ENCODE data around the gene CEMIP.

CEMIP gene

GRCh38 chr15:80906159-80906766, 127.1 kb downstream of the CEMIP start:
- Histone ChIP-seq H3K27me3 (ENCODE audit: insufficient read depth, low read length) (no peaks in the 10 kb centered on the region), H3K4me1 (ENCODE audit: control insufficient read depth, insufficient read depth, low read length, unreplicated experiment) (no peaks in the 10 kb centered on the region), H2AFZ (ENCODE audit: low read length, unreplicated experiment) (no peak overlapping the region), H3K36me3 (ENCODE audit: insufficient read depth, low read length) (no peaks in the 10 kb centered on the region), H3K27ac (ENCODE audit: low read depth, low read length) (no peak overlapping the region), H3K4me3 (ENCODE audit: low read depth, low read length) (no peak overlapping the region), H3K79me2 (ENCODE audit: control insufficient read depth, insufficient read depth, low read length, unreplicated experiment) (no peaks in the 10 kb centered on the region)

- Histone ChIP-seq H3K4me3 (ENCODE audit: low read depth, low read length) (no peak overlapping the region), H2AFZ (ENCODE audit: low read length, unreplicated experiment) (no peak overlapping the region), H3K36me3 (ENCODE audit: insufficient read depth, low read length) (no peaks in the 10 kb centered on the region), H3K27ac (ENCODE audit: low read depth, low read length) (no peak overlapping the region), H3K27me3 (ENCODE audit: insufficient read depth, low read length) (no peaks in the 10 kb centered on the region), H3K79me2 (ENCODE audit: control insufficient read depth, insufficient read depth, low read length, unreplicated experiment) (no peaks in the 10 kb centered on the region), H3K4me1 (ENCODE audit: control insufficient read depth, insufficient read depth, low read length, unreplicated experiment) (no peaks in the 10 kb centered on the region)
Measured at GRCh38 chr15:80911821-80912220, 132.7 kb downstream of the CEMIP start.

- H3K36me3 ChIP-seq (ENCODE audit: insufficient read depth, low read length) = no peaks in the 10 kb centered on the region
- H3K79me2 ChIP-seq (ENCODE audit: control insufficient read depth, insufficient read depth, low read length, unreplicated experiment) = no peaks in the 10 kb centered on the region
- no peak overlapping the region for H3K4me3 ChIP-seq (ENCODE audit: low read depth, low read length)
- no peaks in the 10 kb centered on the region for H3K4me1 ChIP-seq (ENCODE audit: control insufficient read depth, insufficient read depth, low read length, unreplicated experiment)
- H2AFZ ChIP-seq (ENCODE audit: low read length, unreplicated experiment) = no peak overlapping the region
- no peaks in the 10 kb centered on the region for H3K27me3 ChIP-seq (ENCODE audit: insufficient read depth, low read length)
- H3K27ac ChIP-seq (ENCODE audit: low read depth, low read length) = no peak overlapping the region
Measured at GRCh38 chr15:80912673-80913072, 133.5 kb downstream of the CEMIP start.

- no peaks in the 10 kb centered on the region for H3K27me3 ChIP-seq (ENCODE audit: insufficient read depth, low read length)
- no peak overlapping the region for H3K4me3 ChIP-seq (ENCODE audit: low read depth, low read length)
- no peaks in the 10 kb centered on the region for H3K36me3 ChIP-seq (ENCODE audit: insufficient read depth, low read length)
- H3K4me1 ChIP-seq (ENCODE audit: control insufficient read depth, insufficient read depth, low read length, unreplicated experiment) = no peaks in the 10 kb centered on the region
- H3K27ac ChIP-seq (ENCODE audit: low read depth, low read length) = no peak overlapping the region
- no peaks in the 10 kb centered on the region for H3K79me2 ChIP-seq (ENCODE audit: control insufficient read depth, insufficient read depth, low read length, unreplicated experiment)
- H2AFZ ChIP-seq (ENCODE audit: low read length, unreplicated experiment) = no peak overlapping the region
Measured at GRCh38 chr15:80913541-80913940, 134.4 kb downstream of the CEMIP start.

- H3K4me1 ChIP-seq (ENCODE audit: control insufficient read depth, insufficient read depth, low read length, unreplicated experiment) = no peaks in the 10 kb centered on the region
- H3K27ac ChIP-seq (ENCODE audit: low read depth, low read length) = no peak overlapping the region
- no peaks in the 10 kb centered on the region for H3K36me3 ChIP-seq (ENCODE audit: insufficient read depth, low read length)
- H3K79me2 ChIP-seq (ENCODE audit: control insufficient read depth, insufficient read depth, low read length, unreplicated experiment) = no peaks in the 10 kb centered on the region
- no peak overlapping the region for H2AFZ ChIP-seq (ENCODE audit: low read length, unreplicated experiment)
- H3K27me3 ChIP-seq (ENCODE audit: insufficient read depth, low read length) = no peaks in the 10 kb centered on the region
- H3K4me3 ChIP-seq (ENCODE audit: low read depth, low read length) = no peak overlapping the region
Measured at GRCh38 chr15:80915472-80915871, 136.3 kb downstream of the CEMIP start.

- Histone ChIP-seq H2AFZ (ENCODE audit: low read length, unreplicated experiment) (no peak overlapping the region), H3K4me1 (ENCODE audit: control insufficient read depth, insufficient read depth, low read length, unreplicated experiment) (no peaks in the 10 kb centered on the region), H3K27me3 (ENCODE audit: insufficient read depth, low read length) (no peaks in the 10 kb centered on the region), H3K27ac (ENCODE audit: low read depth, low read length) (no peak overlapping the region), H3K36me3 (ENCODE audit: insufficient read depth, low read length) (no peaks in the 10 kb centered on the region), H3K4me3 (ENCODE audit: low read depth, low read length) (no peak overlapping the region), H3K79me2 (ENCODE audit: control insufficient read depth, insufficient read depth, low read length, unreplicated experiment) (no peaks in the 10 kb centered on the region)
Measured at GRCh38 chr15:80916056-80916455, 136.9 kb downstream of the CEMIP start.

- H3K27me3 ChIP-seq (ENCODE audit: insufficient read depth, low read length) = no peaks in the 10 kb centered on the region
- H3K36me3 ChIP-seq (ENCODE audit: insufficient read depth, low read length) = no peaks in the 10 kb centered on the region
- no peak overlapping the region for H3K4me3 ChIP-seq (ENCODE audit: low read depth, low read length)
- no peak overlapping the region for H2AFZ ChIP-seq (ENCODE audit: low read length, unreplicated experiment)
- no peak overlapping the region for H3K27ac ChIP-seq (ENCODE audit: low read depth, low read length)
- no peaks in the 10 kb centered on the region for H3K4me1 ChIP-seq (ENCODE audit: control insufficient read depth, insufficient read depth, low read length, unreplicated experiment)
- no peaks in the 10 kb centered on the region for H3K79me2 ChIP-seq (ENCODE audit: control insufficient read depth, insufficient read depth, low read length, unreplicated experiment)
Measured at GRCh38 chr15:80918196-80918783, 139.1 kb downstream of the CEMIP start.

GRCh38 chr15:80920271-80920699, 141.1 kb downstream of the CEMIP start:
- no peaks in the 10 kb centered on the region for H3K36me3 ChIP-seq (ENCODE audit: insufficient read depth, low read length)
- H3K79me2 ChIP-seq (ENCODE audit: control insufficient read depth, insufficient read depth, low read length, unreplicated experiment) = no peaks in the 10 kb centered on the region
- no peak overlapping the region for H3K4me3 ChIP-seq (ENCODE audit: low read depth, low read length)
- no peaks in the 10 kb centered on the region for H3K4me1 ChIP-seq (ENCODE audit: control insufficient read depth, insufficient read depth, low read length, unreplicated experiment)
- no peaks in the 10 kb centered on the region for H3K27me3 ChIP-seq (ENCODE audit: insufficient read depth, low read length)
- H2AFZ ChIP-seq (ENCODE audit: low read length, unreplicated experiment) = no peak overlapping the region
- no peak overlapping the region for H3K27ac ChIP-seq (ENCODE audit: low read depth, low read length)

- Histone ChIP-seq H3K27ac (ENCODE audit: low read depth, low read length) (no peak overlapping the region), H3K27me3 (ENCODE audit: insufficient read depth, low read length) (no peaks in the 10 kb centered on the region), H3K4me1 (ENCODE audit: control insufficient read depth, insufficient read depth, low read length, unreplicated experiment) (no peaks in the 10 kb centered on the region), H2AFZ (ENCODE audit: low read length, unreplicated experiment) (no peak overlapping the region), H3K4me3 (ENCODE audit: low read depth, low read length) (no peak overlapping the region), H3K36me3 (ENCODE audit: insufficient read depth, low read length) (no peaks in the 10 kb centered on the region), H3K79me2 (ENCODE audit: control insufficient read depth, insufficient read depth, low read length, unreplicated experiment) (no peaks in the 10 kb centered on the region)
Measured at GRCh38 chr15:80921736-80922410, 142.7 kb downstream of the CEMIP start.

- peaks cover under 1% of the 10 kb centered on the region for H3K4me1 ChIP-seq (ENCODE audit: control insufficient read depth, insufficient read depth, low read length, unreplicated experiment)
- no peaks in the 10 kb centered on the region for H3K27me3 ChIP-seq (ENCODE audit: insufficient read depth, low read length)
- H3K79me2 ChIP-seq (ENCODE audit: control insufficient read depth, insufficient read depth, low read length, unreplicated experiment) = no peaks in the 10 kb centered on the region
- H2AFZ ChIP-seq (ENCODE audit: low read length, unreplicated experiment) = no peak overlapping the region
- no peak overlapping the region for H3K4me3 ChIP-seq (ENCODE audit: low read depth, low read length)
- H3K27ac ChIP-seq (ENCODE audit: low read depth, low read length) = no peak overlapping the region
- no peaks in the 10 kb centered on the region for H3K36me3 ChIP-seq (ENCODE audit: insufficient read depth, low read length)
Measured at GRCh38 chr15:80923668-80924067, 144.5 kb downstream of the CEMIP start.

GRCh38 chr15:80924278-80924677, 145.1 kb downstream of the CEMIP start:
- no peaks in the 10 kb centered on the region for H3K27me3 ChIP-seq (ENCODE audit: insufficient read depth, low read length)
- H3K36me3 ChIP-seq (ENCODE audit: insufficient read depth, low read length) = no peaks in the 10 kb centered on the region
- no peaks in the 10 kb centered on the region for H3K79me2 ChIP-seq (ENCODE audit: control insufficient read depth, insufficient read depth, low read length, unreplicated experiment)
- H3K27ac ChIP-seq (ENCODE audit: low read depth, low read length) = no peak overlapping the region
- peaks cover 5% of the 10 kb centered on the region for H3K4me1 ChIP-seq (ENCODE audit: control insufficient read depth, insufficient read depth, low read length, unreplicated experiment)
- H3K4me3 ChIP-seq (ENCODE audit: low read depth, low read length) = no peak overlapping the region
- H2AFZ ChIP-seq (ENCODE audit: low read length, unreplicated experiment) = no peak overlapping the region
